OCI-M2 (cell line): Measurements from ENCODE around the gene MSRB3.
"Not testable (repeated sequence)": the region's sequence is repeated elsewhere in the genome, so short reads cannot be mapped to it uniquely, and the experiment has no call there.

Experiments used
- DNase-seq: peaks from one replicate; lab custom pipeline; 2025; ENCODE audit not compliant: unreplicated experiment; lab: John Stamatoyannopoulos, UW

MSRB3 gene

GRCh38 chr12:65278576-65279368, at the start of gene MSRB3:
Gene MSRB3, plus strand, starts transcription at chr12:65278683. Its CDS starts 29,897 bp downstream, at chr12:65308580.
- no peak for DNase-seq

DNA sequence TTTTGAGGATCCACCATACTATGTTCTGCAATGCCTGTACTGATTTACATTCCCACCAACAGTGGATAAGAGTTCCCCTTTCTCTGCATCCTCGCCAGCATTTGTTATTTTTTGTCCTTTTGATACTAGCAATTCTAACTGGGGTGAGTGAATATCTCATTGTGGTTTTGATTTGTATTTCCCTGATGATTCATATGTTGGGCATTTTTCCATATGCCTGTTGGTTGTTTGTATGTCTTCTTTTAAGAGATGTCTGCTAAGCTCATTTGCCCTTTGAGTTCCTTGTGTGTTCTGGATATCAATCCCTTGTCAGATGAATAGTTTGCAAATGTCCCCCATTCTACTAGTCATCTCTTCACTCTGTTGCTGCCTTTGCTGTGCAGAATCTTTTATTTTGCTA, 49.0 kb upstream of the MSRB3 start:
- DNase-seq, result no peak

DNA sequence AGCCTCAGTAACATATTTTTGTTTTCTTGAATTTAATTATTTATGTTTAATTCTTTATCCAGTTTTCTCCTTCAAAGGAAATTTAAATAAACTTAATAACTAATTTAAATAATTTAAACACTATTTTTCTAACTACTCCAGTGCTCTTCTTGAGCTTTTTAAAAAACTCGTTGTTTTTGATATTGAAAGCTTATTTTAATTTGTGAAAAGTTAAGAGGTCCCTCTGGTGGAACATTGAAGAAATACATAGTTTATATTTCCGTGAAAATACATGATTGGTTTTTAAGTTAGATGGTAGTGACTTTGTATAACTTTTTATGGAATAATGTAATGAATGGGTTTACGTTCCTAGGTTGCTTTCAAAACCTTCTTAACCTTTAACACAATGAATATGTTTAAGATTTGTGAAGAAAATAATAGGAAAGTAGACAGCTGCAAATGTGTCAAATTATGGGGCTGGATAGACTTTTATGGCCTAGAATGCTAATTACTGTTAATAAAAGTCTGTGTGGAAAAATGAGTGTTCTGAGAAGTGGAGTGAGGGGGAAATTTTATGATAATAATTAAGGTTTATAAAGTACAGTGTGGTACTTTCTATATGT, 45.9 kb upstream of the MSRB3 start:
- DNase-seq, result no peak

DNA sequence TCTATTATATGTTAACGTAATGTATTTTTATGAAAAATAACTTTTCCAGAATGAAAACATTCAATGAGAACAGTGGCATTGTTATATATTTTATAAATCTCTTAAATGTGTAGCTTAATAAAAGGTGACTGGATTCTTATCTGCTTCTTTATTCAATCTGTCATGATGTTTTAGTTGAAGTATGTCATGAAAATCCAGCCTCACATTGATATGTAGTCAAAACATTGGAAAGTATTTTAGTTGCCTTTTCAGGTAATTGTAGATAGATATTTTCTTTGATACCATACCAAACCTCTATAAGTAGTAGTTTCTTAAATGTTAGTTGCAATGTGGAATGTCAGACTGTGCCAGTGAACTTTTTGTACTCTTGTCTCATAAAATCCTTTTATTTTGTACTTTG, 41.3 kb upstream of the MSRB3 start:
- no peak for DNase-seq

DNA sequence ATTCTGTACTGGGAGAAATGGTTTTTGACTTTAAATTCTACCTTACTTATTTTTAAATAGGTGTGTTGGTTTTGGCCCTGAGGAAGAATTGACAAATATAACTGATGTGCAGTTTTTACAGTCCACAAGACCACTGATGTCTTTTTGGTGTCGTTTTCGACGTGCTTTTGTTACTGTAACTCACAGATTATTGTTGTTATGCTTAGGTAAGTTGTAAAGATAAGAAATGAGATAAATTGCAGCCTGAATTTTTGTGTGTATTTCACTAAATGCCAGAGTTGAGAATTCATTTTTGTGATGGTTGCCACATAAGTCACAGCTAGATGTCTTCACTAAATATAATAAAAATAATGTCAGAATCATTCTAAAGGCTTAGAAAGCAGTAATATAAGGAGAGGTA, 39.9 kb upstream of the MSRB3 start:
- DNase-seq, result no peak

DNA sequence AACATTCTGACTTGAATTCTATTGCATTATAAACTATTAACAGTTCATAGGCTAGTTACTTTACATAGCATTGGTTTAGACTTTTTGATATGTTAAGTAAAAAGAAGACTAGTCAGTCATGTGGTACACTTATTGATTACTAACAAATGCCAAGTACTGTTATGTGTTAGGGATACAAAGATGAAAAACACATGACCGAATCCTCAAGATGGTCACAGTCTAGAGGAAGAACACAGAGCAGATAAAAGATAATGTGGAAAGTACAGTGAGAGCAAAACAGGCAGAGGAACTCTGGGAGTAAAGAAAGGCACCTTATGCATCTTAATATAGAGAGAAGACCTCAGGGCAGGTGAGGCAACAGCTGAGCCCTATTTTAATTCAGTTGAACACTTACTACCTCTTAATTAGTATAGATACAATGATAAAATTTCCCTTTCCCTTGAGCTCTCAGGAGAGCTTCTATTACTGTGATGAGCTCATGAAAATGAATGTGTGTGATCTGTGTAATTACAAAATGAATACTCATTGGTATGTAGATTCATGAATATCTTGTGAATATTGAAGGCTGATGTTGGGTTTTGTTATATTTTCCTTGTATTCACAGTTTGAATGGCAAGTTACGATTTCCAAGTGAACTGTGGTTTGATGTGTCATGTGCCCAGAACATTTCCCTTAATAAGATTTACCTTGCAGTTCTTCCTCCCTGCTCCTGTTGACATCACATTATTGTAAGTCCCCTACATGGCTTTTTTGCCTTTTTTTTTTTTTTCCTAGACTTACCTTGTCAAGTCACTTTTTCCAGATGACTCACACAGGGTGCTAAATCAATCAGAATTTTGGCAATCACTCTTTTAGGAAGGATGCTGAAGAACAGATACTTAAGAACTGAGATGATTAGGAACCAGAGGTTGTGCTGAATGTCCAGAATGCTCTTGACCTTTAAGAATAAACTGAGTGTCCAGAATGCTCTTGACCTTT, 29.5 kb upstream of the MSRB3 start:
- DNase-seq, result no peak

DNA sequence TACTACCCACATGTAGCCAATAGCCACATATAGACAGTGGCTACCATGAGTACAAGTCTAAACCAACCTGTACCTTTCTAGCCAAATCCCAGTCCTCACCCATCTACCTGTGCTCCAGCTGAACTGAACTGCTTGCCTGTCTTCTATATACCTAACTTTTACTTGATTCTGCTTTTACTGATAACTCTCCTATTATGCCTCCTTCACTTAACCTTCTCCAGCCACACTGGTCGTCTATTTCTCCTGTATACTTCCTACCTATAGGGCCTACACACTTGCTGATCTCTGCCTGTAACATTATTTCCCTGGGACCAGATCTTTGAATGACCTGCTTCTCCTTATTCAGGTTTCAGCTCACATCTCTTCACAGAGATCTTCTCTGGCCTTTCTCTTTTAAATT, 26.0 kb upstream of the MSRB3 start:
- DNase-seq, result no peak

DNA sequence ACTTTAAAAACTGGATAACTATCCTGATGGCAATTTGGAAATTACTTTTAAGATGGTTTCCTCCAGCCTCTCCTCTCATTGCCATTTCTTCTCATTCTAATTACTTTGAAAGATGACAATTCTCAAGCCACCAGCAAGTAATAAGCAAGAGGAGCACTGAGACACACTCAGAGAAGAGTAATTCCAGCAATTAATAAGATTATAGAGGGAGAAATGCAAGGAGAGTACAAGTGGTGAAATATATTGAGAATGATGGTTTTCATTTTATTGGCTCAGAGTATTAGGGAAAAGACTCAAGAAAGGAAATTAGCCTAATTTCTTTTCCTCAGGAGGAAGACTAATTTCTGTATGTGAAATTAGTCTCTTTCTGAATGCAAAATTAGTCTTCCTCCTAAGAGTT, 20.5 kb upstream of the MSRB3 start:
- DNase-seq, result no peak

GRCh38 chr12:65259501-65259900, 19.0 kb upstream of the MSRB3 start:
- DNase-seq, result no peak

GRCh38 chr12:65263777-65264176, 14.7 kb upstream of the MSRB3 start:
- DNase-seq, result no peak

DNA sequence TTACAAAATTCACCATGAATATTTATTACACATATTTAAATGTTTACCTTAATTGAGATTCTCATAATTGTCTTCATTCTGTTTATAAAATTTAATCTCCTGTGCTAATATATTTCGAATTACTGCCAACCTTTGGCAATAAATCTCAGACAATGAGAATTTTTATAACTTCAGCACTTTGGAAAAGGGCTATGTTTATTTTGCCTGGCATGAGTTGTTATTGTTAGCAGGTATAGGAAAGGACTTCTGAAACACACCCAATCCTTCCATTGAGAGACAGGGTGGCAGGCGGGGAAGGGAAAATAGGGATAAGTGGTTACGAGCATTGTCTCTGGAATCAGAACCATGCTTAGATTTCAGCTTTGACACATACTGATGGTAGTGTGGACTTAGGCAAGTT, 12.1 kb upstream of the MSRB3 start:
- no peak for DNase-seq

DNA sequence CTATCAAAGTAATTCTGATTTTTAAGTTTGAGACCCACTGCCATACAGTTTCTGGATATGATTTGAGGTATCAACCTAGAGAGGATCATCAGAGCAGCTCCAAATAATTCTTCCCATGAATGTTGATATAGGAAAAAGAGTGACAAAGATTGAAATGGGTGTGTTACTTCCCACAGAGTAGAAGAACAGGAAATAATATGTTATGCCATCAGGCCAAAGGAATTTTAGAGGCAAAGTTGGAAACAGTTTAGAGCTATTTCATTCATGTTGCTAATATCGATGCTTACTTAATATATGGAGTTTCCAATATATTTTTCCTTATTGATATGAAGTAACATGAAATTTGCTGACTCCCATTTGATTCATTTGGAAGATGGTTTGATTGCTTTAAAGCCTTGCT, 8.9 kb upstream of the MSRB3 start:
- no peak for DNase-seq

DNA sequence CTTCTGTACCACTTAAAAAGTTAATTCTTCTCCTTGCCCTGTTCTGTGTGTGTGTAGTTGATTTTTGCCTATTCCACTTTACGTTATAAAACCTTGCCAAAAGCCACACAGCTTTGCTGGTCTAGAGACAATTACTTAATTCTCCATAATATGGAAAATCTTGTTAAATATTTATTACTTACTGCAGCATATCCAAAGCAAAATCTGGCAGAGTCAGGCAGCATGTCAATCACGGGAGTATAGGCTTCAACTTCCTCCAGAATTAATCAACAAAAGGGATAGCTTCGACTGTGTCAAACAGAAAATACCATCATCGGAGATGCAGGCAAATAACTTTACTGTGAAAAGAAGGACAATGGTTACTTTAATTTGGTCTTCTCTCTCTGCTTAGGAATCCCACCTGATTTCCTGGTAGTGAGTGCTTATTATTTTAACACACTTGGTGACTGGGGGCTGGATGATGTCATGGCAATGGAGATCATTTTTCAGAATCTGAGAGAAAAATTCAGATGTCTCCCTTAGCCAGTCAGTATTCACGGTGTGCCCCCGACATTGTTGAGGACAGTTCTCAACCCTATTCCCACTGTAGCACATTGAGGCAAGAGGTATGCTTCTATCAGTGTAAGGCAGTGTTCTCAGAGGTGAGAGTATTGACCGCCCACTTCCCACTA, 3.7 kb upstream of the MSRB3 start:
- DNase-seq, result no peak

DNA sequence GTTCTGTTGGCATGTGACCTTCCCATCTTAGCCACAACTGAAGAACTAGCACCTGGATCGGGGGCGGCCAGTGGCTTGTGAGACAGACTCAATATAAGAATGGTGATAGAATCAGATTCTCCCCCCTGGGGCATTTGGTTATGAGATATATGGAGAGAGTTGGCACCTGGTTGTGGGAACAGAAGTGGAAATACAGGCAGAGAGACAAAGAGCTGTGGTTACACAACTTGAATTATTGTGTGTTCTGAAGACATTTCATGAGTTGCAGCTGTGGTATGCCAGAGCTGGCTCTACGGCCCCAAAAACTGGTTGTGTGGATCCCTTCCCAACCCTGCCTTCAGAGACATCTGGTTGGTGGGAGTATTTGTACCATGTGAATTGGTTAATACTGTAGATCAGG, 2.9 kb upstream of the MSRB3 start:
- no peak for DNase-seq

DNA sequence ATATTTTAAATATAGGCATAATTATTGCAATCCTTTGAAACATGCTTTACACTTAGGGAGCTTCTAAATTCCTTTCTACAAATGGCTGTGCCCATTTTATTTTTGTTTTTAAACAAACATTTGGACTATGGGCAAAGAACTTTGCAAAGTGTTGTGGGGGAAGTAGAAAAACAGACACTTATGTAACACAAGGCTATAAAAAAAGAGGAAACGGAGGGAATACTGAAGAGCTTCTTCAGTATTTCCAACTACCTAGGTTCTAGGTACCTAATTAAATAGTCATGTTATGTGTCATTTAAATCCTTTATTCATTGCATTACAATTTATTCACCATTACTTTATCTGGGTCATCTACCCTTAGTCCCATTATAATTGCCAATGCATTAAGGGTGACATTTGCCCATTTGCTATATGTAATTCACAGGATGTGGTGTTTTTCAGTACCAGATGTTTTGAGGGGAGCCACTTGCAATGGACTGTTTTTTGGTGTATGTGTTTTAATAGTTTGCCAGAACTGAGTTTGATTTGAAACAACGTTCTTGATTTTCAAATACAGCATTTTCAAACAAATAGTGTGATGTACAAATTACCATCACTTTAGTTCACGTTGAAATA, 1.5 kb upstream of the MSRB3 start:
- no peak for DNase-seq

- no peak for DNase-seq
Observed at GRCh38 chr12:65277994-65278575, 398 bp upstream of the MSRB3 start.

GRCh38 chr12:65279369-65280112, 1.1 kb downstream of the MSRB3 start:
- DNase-seq, result no peak

- no peak for DNase-seq
Observed at GRCh38 chr12:65280306-65280705, 1.8 kb downstream of the MSRB3 start.

DNA sequence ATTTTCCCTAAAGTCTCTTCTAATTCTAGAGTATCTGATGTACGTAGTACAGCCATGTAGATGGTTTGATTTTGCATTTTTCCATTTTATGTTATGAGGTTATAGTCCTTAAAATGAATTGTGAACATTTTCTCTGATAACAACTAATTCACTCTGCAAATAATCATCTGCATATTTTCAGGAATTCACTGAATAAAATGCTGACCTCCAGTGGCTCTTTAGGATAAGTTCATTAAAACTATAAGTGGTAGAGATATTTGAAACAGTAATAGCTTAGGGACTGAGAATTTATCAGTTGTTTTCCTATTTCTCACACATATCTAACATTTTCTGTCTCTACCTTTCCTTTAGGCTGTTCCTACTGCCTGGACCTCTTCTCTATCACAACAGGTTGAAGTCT, 4.4 kb downstream of the MSRB3 start:
- DNase-seq, result no peak

GRCh38 chr12:65285532-65285931, 7.0 kb downstream of the MSRB3 start:
- DNase-seq, result not testable (repeated sequence)
